Gastrocnemius medialis (tissue), 4 donors: ENCODE data around the gene VSTM1.

ENCODE experiments used
- POLR2A ChIP-seq, 2 donors: fragments of 450-650 bp; IDR thresholded peaks; one replicate each; pipeline ENCODE4 v1.6.1; 2017; ENCODE audit warnings: antibody characterized with exemption in 2 of 2, mild to moderate bottlenecking in 2 of 2, moderate library complexity in 2 of 2
- TF ChIP-seq, protein P1 (sequence below), 5 experiments: fragments of 450-650 bp in 3 of 5; fragments of 200-600 bp in 2 of 5; sonication (generic) in 2 of 5; IDR thresholded peaks in 4 of 5; conservative IDR thresholded peaks in 1 of 5; 1 replicate in 4 of 5; 2 replicates in 1 of 5; pipeline ENCODE4 v1.5.1; 2016 to 2019; ENCODE audit warnings: antibody characterized with exemption in 5 of 5, mild to moderate bottlenecking in 3 of 5, moderate library complexity in 3 of 5

DNA sequence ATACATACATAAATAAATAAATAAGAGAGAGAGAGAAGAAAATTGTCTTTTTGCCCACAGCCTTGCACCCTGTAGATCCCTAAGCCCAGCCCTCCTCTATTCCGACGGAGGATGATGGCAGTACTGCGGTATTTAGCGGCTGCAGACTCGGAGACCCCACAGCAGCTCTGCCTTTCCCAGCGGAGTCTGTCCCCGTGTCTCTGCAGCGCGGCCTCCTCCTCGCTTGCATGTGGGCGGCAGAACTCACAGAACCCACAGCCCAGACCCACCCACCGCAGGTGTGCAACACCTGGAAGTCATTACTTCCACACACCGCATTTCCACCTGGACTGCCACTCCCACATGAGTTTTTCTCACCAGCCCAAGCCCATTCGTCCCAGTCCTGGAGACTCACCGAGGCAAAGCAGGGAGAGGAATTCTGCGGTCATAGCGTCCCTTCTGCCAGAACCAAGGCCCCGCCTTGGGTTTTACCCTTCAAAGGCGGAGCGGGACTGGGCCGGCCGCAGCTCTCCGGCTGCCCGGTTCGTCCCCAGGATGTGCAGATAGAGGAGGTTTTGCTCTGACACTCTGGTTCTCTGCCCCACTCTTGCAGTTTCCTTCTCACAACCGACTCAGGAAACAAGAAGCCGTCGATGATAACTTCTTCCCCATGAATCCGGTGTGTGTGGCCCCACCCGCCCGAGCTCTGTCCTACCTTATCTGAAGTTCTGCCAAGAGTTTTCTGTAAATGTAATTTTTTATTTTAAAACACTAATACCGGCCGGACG, at the start of gene VSTM1:
- TF ChIP-seq, protein P1, sequence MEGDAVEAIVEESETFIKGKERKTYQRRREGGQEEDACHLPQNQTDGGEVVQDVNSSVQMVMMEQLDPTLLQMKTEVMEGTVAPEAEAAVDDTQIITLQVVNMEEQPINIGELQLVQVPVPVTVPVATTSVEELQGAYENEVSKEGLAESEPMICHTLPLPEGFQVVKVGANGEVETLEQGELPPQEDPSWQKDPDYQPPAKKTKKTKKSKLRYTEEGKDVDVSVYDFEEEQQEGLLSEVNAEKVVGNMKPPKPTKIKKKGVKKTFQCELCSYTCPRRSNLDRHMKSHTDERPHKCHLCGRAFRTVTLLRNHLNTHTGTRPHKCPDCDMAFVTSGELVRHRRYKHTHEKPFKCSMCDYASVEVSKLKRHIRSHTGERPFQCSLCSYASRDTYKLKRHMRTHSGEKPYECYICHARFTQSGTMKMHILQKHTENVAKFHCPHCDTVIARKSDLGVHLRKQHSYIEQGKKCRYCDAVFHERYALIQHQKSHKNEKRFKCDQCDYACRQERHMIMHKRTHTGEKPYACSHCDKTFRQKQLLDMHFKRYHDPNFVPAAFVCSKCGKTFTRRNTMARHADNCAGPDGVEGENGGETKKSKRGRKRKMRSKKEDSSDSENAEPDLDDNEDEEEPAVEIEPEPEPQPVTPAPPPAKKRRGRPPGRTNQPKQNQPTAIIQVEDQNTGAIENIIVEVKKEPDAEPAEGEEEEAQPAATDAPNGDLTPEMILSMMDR (IDR thresholded peaks at IDR 0.05 in 4 of 5, conservative IDR thresholded peaks at IDR 0.05 in 1 of 5) = no peak
- no peak for TF ChIP-seq POLR2A (IDR thresholded peaks at IDR 0.05)
